Left renal cortex interstitium (tissue), 4 donors: ENCODE data around the gene ANKRD11. TPM values are rescaled to one million over a fixed set of nuclear protein-coding genes. Genes with fewer than 3 reads are reported as not detected.

Source experiments
- DNase-seq, 4 donors: peaks; one replicate each; pipeline ENCODE4 v3.0.0-alpha.2; 2013; ENCODE audit warnings: low read depth in 4 of 4, low spot score in 2 of 4, missing footprints in 1 of 4
- polyA plus RNA-seq, 4 donors: library from polyadenylated mRNA; unstranded; fragments of 120-200 nt; gene quantifications; one replicate each; pipeline ENCODE4 v1.2.1, GENCODE V29; 2013; ENCODE audit not compliant: insufficient read length in 4 of 4

ANKRD11 gene
- polyA plus RNA-seq, 4 donors, result 80.8 to 129 (median 102) TPM

DNA sequence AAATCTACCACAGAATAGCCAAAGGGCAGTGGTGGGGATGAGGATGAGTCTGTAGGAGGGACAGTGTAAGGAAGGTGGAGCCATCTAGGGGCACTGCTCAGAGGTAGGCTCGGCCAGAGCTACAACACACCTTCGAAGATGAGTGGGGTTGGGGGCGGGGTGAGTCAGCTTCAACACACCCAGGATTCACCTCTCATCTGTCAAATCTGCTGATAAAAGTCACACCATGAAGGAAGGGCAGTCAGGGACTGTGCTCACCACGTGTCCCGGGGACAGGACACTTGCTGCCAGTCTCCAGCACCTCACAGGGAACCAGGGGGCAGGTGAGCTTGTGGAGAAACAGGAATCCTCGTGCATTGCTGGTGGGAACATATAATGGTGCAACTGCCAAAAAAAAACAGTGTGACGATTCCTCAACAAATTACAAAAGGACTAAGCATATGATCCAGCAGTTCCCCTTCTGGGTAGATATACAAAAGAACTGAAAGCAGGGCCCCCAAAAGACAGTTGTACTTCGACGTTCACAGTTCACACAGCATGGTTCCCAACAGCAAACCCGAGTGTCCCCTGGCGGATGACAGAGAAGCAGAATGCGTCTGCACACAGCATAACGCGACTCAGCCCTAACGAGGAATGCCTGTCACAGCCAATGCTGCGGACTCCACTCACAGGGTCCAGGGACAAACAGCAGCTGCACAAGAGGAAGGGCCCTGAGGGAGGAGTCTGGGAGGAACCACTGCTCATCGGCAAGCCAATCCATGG, 133.1 kb downstream of the ANKRD11 start:
- no peak for DNase-seq

DNA sequence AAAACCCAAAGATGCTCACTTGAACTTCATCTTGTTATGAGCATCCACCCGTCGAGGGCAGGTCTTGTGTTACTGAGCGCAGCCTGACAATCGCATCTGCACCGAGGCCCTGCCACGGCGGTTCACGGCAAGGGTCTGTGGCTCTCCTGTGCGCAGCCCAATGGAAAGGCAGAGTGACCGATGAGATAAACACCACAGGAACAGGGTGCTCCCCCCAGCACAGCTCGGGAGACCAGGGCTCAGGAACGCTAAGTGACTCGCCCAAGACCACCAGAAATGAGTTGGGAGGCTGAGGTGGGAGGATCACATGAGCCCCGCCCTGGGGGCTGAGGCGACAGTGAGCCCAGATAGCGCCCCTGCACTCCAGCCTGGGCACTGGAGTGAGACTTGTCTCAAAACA, 134.7 kb downstream of the ANKRD11 start:
- DNase-seq, result no peak

- DNase-seq, result no peak
Observed at GRCh38 chr16:89355007-89355406, 135.4 kb downstream of the ANKRD11 start.

DNA sequence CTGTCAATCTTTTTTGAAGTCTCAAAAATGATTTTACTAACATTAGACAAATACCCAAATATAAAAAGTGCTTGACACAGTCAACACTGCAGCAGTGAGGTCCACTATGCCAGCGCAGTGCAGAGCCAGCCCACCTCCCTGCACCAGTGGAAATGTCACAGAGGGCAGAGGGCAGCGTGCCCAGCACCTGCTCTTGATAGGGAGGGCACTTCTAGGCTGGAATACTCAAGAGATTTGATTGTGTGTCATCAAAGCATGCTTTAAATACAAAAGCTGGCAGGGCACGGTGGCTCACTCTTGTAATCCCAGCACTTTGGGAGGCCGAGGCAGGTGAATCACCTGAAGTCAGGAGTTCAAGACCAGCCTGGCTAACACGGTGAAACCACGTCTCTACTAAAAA, 136.0 kb downstream of the ANKRD11 start:
- DNase-seq, result no peak

GRCh38 chr16:89352091-89352681, 138.2 kb downstream of the ANKRD11 start:
- DNase-seq, result no peak

GRCh38 chr16:89351645-89352044, 138.7 kb downstream of the ANKRD11 start:
- no peak for DNase-seq

GRCh38 chr16:89350701-89351380, 139.5 kb downstream of the ANKRD11 start:
- DNase-seq, result no peak

DNA sequence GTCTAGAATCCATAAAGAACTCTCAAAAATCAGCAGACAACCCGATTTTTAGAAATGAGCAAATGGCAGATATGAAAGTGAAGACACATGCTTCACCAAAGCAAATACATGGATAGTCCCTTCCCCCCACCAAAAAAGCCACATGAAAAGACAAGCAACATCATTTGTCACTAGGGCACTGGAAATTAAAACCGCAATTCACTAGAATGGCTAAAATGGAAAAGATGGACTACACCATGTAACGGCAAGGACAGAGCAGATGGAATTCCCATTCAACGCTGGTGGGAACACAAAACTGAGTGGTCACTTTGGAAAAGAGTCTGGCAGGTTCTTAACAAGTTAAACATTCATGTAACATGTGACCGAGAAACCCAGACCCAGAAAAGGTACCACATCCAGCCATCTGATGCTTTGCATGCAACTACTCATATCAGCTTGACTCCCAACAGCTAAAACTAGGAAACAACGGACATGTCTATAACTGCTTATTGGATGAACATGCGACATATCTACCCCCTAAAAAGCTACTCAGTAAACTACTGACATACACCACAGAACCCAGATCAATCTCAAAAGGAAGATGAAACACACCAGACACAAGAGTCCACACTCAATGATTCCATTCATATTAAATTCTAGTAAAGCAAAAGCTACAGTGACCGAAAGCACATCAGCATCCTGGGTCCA, 140.3 kb downstream of the ANKRD11 start:
- DNase-seq, result no peak

GRCh38 chr16:89347807-89348206, 142.6 kb downstream of the ANKRD11 start:
- no peak for DNase-seq

- no peak for DNase-seq
Observed at GRCh38 chr16:89346869-89347268, 143.5 kb downstream of the ANKRD11 start.

DNA sequence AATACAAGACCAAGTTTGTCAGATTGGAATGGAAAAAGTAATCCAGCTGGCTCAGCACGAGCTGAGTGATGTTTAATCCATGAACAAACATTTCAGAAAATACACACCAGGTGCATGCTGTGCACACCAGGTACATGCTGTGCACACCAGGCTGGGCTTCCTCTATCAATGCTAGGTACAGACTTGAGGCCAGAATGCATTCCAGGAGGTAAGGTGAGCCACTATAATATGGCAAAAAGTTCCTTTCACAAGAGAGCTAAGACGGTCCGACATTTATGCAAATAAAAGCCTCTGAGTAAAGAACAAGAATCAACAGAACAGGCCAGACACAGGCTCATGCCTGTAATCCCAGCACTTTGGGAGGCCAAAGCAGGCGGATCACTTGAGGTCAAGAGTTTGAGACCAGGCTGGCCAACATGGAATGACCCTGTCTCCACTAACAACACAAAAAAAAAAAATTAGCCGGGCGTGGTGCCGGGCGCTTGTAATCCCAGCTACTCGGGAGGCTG, 144.7 kb downstream of the ANKRD11 start:
- DNase-seq, result no peak

GRCh38 chr16:89344846-89345611, 145.3 kb downstream of the ANKRD11 start:
- no peak for DNase-seq

DNA sequence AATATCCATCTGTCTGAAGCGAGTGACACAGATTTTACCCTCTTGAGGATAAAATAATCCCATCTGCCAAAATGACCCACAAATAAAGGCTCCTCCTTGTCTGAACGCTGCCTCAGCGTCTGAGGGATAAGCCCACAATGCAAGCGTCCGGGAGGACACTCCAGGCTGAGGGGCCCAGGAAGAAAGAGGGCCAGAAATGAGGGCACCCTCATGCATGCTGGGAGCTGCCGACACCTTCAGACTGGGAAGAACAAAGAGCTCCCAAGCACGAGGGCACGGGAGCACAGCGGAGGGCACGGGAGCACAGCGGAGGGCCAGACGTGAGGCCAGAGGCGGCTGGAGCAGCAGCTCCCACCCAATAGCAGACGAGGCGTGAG, 145.9 kb downstream of the ANKRD11 start:
- DNase-seq, result no peak

DNA sequence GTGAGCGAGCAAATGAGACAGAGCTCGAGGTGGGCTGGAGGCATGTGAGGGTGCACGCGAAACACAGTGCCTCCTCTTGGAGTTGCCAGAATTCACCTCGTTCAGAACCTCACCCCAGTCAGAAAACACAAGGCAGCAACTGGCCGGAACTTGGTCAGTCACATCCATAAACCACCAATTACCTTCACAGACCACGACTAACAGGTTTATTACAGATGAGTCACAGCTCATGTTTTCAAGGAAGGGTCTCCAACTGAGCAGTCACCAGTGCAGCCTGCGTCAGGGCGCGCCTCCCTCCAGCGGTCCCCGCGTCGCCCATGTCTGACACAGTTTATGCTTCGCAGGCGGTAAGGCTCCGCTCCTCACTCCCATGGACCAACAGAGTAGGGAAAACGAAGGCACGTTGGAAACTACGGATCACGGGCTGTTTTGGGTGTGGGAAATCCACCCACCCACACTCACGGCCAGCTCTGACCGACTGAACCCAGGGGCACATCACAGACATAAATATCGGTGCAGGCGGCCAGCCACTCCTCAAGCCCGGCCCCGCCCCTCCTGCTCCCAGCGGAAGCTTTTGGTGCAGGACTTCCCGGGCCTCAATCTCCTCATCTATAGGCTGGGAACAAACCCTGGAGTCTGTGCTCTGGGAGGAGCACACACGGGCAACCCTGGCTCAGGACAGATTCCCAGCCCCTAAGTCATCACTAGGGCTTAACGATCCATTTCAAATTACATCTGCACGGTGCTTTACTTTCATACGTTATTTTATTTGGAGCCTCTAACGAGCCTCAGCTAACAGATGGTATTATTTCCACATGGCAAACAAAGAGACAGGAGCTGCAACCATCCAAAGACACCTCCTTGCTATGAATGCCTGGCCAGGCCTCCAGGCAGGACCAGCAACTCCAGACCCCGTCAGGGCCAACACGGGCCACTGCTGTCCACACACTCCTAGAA, 146.6 kb downstream of the ANKRD11 start:
- DNase-seq, result no peak

DNA sequence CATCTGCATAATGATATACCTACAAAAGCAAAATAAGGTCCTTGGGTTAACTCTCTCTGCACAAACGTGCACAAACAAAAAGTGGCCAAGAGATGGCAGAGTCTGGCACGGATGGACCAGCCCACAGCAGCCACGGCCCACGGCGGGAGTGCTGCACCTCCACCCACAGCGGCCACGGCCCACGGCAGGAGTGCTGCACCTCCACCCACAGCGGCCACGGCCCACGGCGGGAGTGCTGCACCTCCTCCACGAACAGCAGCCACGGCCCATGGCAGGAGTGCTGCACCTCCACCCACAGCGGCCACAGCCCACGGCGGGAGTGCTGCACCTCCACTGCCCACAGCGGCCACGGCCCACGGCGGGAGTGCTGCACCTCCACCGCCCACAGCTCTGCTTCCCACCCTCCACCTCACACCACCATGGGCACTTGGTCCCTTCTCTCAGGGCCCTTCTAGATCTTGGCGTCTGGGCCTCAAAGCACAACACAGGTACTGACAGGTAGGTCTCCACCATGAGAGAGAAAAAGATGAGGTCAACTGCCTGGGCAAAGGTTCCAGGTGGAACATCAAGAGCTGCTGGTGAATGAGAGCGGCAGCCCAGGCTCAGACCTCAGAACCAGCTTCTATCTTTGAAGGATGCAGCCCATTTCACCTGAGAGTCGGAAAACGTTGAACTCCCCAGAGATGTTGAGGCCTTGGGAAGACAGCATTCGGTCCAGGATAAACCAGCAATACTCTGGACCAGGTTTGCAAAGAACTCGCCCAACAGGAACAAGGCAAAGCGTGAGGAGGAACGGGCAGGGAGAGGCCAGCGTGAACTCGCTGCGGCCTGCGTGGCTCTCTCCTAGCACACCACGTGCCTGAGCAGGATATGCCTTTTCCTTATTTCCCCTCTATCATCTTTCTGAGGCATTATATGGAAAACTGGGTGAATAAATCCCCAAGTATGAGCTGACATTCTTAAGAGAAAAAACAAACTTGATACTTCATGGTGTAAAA, 148.4 kb downstream of the ANKRD11 start:
- no peak for DNase-seq

DNA sequence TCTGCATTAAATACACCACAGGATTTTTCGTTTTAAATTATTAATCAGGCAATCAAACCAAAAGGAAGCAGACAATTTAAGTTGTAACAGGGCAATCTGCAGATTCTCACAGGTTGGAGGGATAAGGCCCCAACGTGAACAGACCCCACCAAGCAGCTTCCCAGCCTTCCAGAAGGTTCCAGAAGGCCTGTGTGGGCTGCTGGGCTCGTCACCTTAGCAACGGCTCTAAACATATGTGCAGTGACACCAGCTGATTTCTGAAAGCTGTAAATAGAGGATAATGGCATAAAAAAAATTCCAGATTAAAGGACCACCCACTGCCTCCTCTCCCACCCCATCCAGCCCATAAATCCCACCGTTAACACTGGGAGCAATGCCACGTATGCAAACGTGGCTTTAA, 149.1 kb downstream of the ANKRD11 start:
- DNase-seq, result no peak

- no peak for DNase-seq
Observed at GRCh38 chr16:89338863-89339262, 151.5 kb downstream of the ANKRD11 start.

DNA sequence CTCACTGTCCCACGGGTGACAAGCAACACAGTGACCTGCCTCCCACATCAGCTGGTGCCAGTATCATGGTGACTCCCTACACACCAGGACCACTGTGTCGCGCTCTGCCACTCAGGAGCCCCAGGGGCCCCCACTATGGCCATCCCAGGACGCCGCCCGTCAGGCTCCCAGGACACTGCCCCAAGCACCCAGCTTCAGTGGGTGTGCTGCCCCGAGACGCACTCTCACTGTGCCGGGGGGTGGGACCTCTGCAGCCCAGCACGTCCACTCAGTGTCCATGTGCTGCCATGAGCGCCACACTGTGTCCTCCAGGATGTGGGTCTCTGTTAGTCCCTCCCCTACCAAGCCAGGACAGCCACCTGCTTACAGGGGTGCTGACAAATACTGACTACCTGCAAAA, 152.4 kb downstream of the ANKRD11 start:
- no peak for DNase-seq
